Mesendoderm (in vitro differentiated cells): ENCODE data around the gene ZNF687. TPM values are rescaled to one million over a fixed set of nuclear protein-coding genes. Genes with fewer than 3 reads are reported as not detected.

Experiments
- DNase-seq: peaks from one replicate; pipeline ENCODE4 v3.0.0; 2013
- H2AK5ac ChIP-seq: 2 replicates; pipeline ENCODE4 v1.6.1; 2013; ENCODE audit warnings: low read length, inconsistent platforms
- H2BK120ac ChIP-seq: 2 replicates; pipeline ENCODE4 v1.6.1; 2013; ENCODE audit warnings: low read depth, mild to moderate bottlenecking, low read length, moderate library complexity, mixed read lengths
- H2BK15ac ChIP-seq: replicated peaks from 2 replicates; pipeline ENCODE4 v1.6.1; 2013; ENCODE audit warnings: low read depth, mild to moderate bottlenecking, moderate library complexity
- H2BK5ac ChIP-seq: 2 replicates; pipeline ENCODE4 v1.6.1; 2013; ENCODE audit warnings: low read length, inconsistent platforms
- H3K18ac ChIP-seq: 2 replicates; pipeline ENCODE4 v1.6.1; 2013; ENCODE audit warnings: mild to moderate bottlenecking, low read length, mixed read lengths
- H3K23ac ChIP-seq: one replicate; pipeline ENCODE4 v1.6.1; 2013; ENCODE audit warnings: low read length
- H3K27ac ChIP-seq: 2 replicates; pipeline ENCODE4 v1.5.1; 2013; ENCODE audit warnings: low read depth, mild to moderate bottlenecking, inconsistent platforms, low read length, moderate library complexity
- H3K27me3 ChIP-seq: 2 replicates; pipeline ENCODE4 v1.6.1; 2013; ENCODE audit warnings: low read length, control low read depth, mild to moderate bottlenecking, inconsistent platforms; ENCODE audit not compliant: insufficient read depth, poor library complexity
- H3K36me3 ChIP-seq: 2 replicates; pipeline ENCODE4 v1.6.1; 2013; ENCODE audit warnings: low read length, inconsistent platforms; ENCODE audit not compliant: control insufficient read depth, insufficient read depth
- H3K4ac ChIP-seq: one replicate; pipeline ENCODE4 v1.6.1; 2013; ENCODE audit warnings: low read depth, mild to moderate bottlenecking, low read length, moderate library complexity
- H3K4me1 ChIP-seq: 2 replicates; pipeline ENCODE4 v1.6.1; 2013; ENCODE audit warnings: low read depth, low read length, inconsistent platforms; ENCODE audit not compliant: control insufficient read depth
- H3K4me2 ChIP-seq: 2 replicates; pipeline ENCODE4 v1.6.1; 2013; ENCODE audit warnings: low read length
- H3K4me3 ChIP-seq: 2 replicates; pipeline ENCODE4 v1.5.1; 2013; ENCODE audit warnings: mild to moderate bottlenecking, low read length
- H3K56ac ChIP-seq: one replicate; pipeline ENCODE4 v1.6.1; 2013; ENCODE audit warnings: low read length
- H3K79me1 ChIP-seq: 2 replicates; pipeline ENCODE4 v1.6.1; 2013; ENCODE audit warnings: low read length, inconsistent platforms
- H3K79me2 ChIP-seq: 2 replicates; pipeline ENCODE4 v1.6.1; 2013; ENCODE audit warnings: mild to moderate bottlenecking, low read length; ENCODE audit not compliant: control insufficient read depth, insufficient read depth
- H3K9ac ChIP-seq: 2 replicates; pipeline ENCODE4 v1.6.1; 2013; ENCODE audit warnings: low read length, inconsistent platforms
- H4K5ac ChIP-seq: one replicate; pipeline ENCODE4 v1.6.1; 2013; ENCODE audit warnings: low read length
- H4K8ac ChIP-seq: one replicate; pipeline ENCODE4 v1.6.1; 2013; ENCODE audit warnings: low read depth, mild to moderate bottlenecking, control low read depth, low read length, moderate library complexity
- WGBS: extraction: QIAGEN DNeasy Blood & Tissue Kit; methylation state at CpG from one replicate; pipeline ENCODE4 v1.1.7; 2013; ENCODE audit warnings: low lambda C conversion rate, missing lambda C conversion rate; ENCODE audit not compliant: insufficient coverage; ENCODE audit errors: extremely low coverage; 5-methylcytosine and 5-hydroxymethylcytosine counted together
- small RNA-seq: library from polyadenylated mRNA; stranded (forward); fragments of <200 nt; extraction: miRNeasy Mini kit (QIAGEN cat#:217004); gene quantifications from one replicate; pipeline ENCODE3, GENCODE V24; 2013; ENCODE audit not compliant: insufficient read depth

Gene ZNF687

DNA sequence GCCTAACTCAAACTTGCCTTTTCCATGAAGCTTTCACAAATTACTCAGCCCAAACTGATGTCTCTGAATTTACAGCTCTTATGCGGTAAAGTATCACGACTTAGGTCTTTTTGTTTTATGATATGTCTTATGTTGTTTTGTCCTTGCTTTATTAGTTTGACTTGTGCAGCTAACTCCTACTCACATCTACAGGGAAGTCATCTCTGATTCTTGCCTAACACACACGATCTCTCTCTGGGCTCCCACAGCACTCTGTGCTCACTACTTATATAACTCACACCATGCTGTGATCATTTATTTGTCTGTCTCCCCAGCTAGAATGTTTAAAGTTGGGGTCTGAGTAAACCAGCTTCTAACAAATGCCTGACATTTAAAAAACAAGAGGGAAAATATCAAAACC lies 54.5 kb downstream of the ZNF687 start:
- Histone ChIP-seq H3K27ac (no peak overlapping the region), H3K56ac (no peak overlapping the region), H2BK15ac (no peak overlapping the region), H3K27me3 (no peaks in the 10 kb centered on the region), H3K4me3 (no peak overlapping the region), H3K79me1 (no peaks in the 10 kb centered on the region), H2AK5ac (no peak overlapping the region), H2BK120ac (no peak overlapping the region), H4K8ac (no peak overlapping the region), H4K5ac (no peak overlapping the region), H3K4me1 (no peaks in the 10 kb centered on the region), H2BK5ac (no peak overlapping the region), H3K9ac (no peak overlapping the region), H3K23ac (no peak overlapping the region), H3K18ac (no peak overlapping the region), H3K36me3 (no peaks in the 10 kb centered on the region), H3K4me2 (no peak overlapping the region), H3K79me2 (no peaks in the 10 kb centered on the region), H3K4ac (no peak overlapping the region)
- WGBS: no CpG with 5 or more reads among the region's 3 CpGs
- no peak for DNase-seq

DNA sequence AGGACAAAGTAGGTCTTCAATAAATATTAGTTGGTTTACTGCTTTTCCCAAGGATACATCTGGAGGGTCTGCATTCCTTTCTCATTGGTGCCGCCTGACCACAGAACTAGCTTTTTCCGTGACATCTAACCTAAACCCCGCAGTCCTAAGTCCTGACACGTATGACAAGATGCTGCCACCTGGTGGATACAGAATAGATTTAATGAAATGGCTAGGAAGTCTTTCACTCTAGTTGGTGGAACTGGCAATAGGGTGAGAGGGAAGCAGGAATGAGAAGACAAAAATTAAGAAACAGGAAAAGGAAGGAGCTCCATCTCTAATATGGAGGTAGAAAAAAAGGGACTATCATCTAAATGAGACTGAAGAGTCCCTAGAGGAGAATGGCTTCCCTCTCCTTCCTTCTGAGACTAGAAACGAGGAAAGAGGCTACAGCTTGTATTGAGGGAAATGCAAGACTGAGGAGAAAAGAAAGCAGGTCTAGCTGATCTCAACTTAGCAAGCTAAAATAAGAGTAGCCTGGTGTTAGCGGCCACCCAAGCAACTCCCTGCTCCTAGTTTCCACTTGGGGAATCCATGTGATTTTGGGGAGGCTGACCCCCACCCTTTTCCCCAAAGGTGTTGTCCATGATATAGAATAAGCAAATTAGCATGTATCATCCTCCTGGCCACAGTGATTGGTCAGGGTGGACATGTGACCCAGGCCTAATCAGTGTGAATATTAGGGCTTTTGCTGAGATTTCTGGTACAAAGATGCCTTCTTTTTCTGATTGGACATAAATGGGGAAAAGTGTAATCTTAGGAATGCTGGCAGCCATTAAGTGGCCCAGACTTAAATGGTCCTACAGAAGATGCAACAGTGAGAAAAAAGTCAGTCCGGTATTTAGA lies 59.0 kb downstream of the ZNF687 start:
- no peak overlapping the region for H3K27ac ChIP-seq

More for the DNA sequence above, 59.0 kb downstream of the ZNF687 start:
- Histone ChIP-seq H3K79me1 (peaks cover 7% of the 10 kb centered on the region), H3K4ac (no peak overlapping the region), H3K23ac (no peak overlapping the region), H3K36me3 (peaks cover 4% of the 10 kb centered on the region), H3K18ac (no peak overlapping the region), H3K27me3 (no peaks in the 10 kb centered on the region), H2BK15ac (no peak overlapping the region), H2AK5ac (no peak overlapping the region), H3K56ac (no peak overlapping the region), H3K79me2 (peaks cover 6% of the 10 kb centered on the region), H4K8ac (no peak overlapping the region), H3K4me2 (no peak overlapping the region), H2BK5ac (no peak overlapping the region), H3K4me3 (no peak overlapping the region), H4K5ac (no peak overlapping the region), H3K9ac (no peak overlapping the region), H2BK120ac (no peak overlapping the region), H3K4me1 (peaks cover 3% of the 10 kb centered on the region)
- peak; percentile 96 for DNase-seq
- WGBS: no CpG with 5 or more reads among the region's 7 CpGs

Small RNA genes lying within 50 kb of the gene (small RNA-seq; reads per million reads assigned to genes)
- gene RN7SL444P: not detected
